ENCODE data around the gene SEC24C. TPM values are rescaled to one million over a fixed set of nuclear protein-coding genes. Genes with fewer than 3 reads are reported as not detected.

Gene SEC24C
- total RNA-seq, 1 experiment from 2014 or later = 113 TPM

DNA sequence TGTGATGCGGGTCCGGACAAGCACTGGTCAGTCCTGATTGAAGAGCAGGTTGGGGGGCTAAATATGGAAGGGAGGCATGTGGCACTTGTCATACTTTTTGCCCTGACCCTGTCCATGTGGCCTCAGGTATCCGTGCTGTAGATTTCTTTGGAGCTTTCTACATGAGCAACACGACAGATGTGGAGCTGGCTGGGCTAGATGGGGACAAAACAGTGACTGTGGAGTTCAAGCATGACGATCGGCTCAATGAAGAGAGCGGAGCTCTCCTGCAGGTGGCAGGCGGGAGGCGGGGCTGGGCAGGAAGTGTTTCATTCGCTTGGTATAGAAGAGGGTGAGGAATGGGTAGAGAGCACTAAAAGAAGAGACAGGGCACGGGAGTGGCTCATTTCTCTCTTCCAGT is 24.7 kb downstream of the SEC24C start:
- no TSS peak for BruUV-seq (replicated peaks)
- Histone ChIP-seq H3K27ac (ENCODE audit: low read length) (no peak overlapping the region), H3K9me3 (ENCODE audit: control insufficient read depth, insufficient read depth, low read depth, low read length) (no peaks in the 10 kb centered on the region), H3K36me3 (ENCODE audit: control insufficient read depth, insufficient read depth, low read length) (peaks cover 36% of the 10 kb centered on the region), H3K4me3 (ENCODE audit: low read depth in 2 of 2, low read length in 2 of 2) (no peak overlapping the region), H3K4me1 (ENCODE audit: control insufficient read depth, insufficient read depth, low read length) (peaks cover 13% of the 10 kb centered on the region), H3K27me3 (ENCODE audit: control insufficient read depth, insufficient read depth, low read length) (no peaks in the 10 kb centered on the region)
- DNase-seq (ENCODE audit: low read depth, low spot score) = no peak
- TF ChIP-seq TCF7L2 (IDR thresholded peaks at IDR 0.05; ENCODE audit: low read depth, low read length) = no peak
- TF ChIP-seq REST (IDR thresholded peaks at IDR 0.05; ENCODE audit: insufficient read depth in 1 of 2, low read depth in 2 of 2, low read length in 1 of 2) = no peak
- TF ChIP-seq, protein P1, sequence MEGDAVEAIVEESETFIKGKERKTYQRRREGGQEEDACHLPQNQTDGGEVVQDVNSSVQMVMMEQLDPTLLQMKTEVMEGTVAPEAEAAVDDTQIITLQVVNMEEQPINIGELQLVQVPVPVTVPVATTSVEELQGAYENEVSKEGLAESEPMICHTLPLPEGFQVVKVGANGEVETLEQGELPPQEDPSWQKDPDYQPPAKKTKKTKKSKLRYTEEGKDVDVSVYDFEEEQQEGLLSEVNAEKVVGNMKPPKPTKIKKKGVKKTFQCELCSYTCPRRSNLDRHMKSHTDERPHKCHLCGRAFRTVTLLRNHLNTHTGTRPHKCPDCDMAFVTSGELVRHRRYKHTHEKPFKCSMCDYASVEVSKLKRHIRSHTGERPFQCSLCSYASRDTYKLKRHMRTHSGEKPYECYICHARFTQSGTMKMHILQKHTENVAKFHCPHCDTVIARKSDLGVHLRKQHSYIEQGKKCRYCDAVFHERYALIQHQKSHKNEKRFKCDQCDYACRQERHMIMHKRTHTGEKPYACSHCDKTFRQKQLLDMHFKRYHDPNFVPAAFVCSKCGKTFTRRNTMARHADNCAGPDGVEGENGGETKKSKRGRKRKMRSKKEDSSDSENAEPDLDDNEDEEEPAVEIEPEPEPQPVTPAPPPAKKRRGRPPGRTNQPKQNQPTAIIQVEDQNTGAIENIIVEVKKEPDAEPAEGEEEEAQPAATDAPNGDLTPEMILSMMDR (IDR thresholded peaks at IDR 0.05) = no peak
- TF ChIP-seq SIN3A (IDR thresholded peaks at IDR 0.05; ENCODE audit: borderline replicate concordance, insufficient read depth, low read depth, low read length) = no peak
- no peak for TF ChIP-seq POLR2AphosphoS5 (IDR thresholded peaks at IDR 0.05; ENCODE audit: low read depth, low read length)
- CTCF ChIA-PET = interaction anchor here (1.0 kb wide), 1 partner anchor 115 kb away, joined by 3 read pairs; no protein-coding TSS in a partner anchor
- intact Hi-C loops (cut with micrococcal nuclease; ENCODE audit: unreplicated experiment) (no loop called here), in situ Hi-C loops (cut with HindIII; ENCODE audit: low pct_unique_long_range_greater_than_20kb, low sequenced_read_pairs) (no loop called here)
- POLR2A ChIA-PET = no interaction called here
- ATAC-seq = no peak

DNA sequence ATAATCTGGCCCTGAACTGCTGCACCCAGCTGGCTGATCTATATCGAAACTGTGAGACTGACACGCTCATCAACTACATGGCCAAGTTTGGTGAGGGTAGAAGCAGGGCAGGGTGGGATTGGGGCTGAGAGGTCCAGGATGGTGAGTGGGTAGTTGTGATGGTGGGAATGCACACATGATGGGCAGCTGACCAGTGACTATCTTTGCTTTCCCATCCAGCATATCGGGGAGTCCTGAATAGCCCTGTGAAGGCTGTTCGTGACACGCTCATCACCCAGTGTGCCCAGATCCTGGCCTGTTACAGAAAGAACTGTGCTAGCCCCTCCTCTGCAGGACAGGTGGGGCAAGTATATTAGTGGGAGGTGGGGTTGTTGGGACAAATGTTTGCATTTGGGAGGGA is 25.2 kb downstream of the SEC24C start:
- Histone ChIP-seq H3K9me3 (ENCODE audit: control insufficient read depth, insufficient read depth, low read depth, low read length) (no peaks in the 10 kb centered on the region), H3K36me3 (ENCODE audit: control insufficient read depth, insufficient read depth, low read length) (peaks cover 39% of the 10 kb centered on the region), H3K4me3 (ENCODE audit: low read depth in 2 of 2, low read length in 2 of 2) (no peak overlapping the region), H3K27ac (ENCODE audit: low read length) (no peak overlapping the region), H3K4me1 (ENCODE audit: control insufficient read depth, insufficient read depth, low read length) (peaks cover 17% of the 10 kb centered on the region), H3K27me3 (ENCODE audit: control insufficient read depth, insufficient read depth, low read length) (no peaks in the 10 kb centered on the region)
- BruUV-seq (replicated peaks) = no TSS peak
- ChIA-PET CTCF (interaction anchor here (1.0 to 1.2 kb wide), 2 partner anchors 25 to 116 kb away, joined by 3 read pairs; no protein-coding TSS in a partner anchor), POLR2A (no interaction called here)
- in situ Hi-C loops (cut with HindIII; ENCODE audit: low pct_unique_long_range_greater_than_20kb, low sequenced_read_pairs) (no loop called here), intact Hi-C loops (cut with micrococcal nuclease; ENCODE audit: unreplicated experiment) (no loop called here)
- no peak for ATAC-seq
- no peak for DNase-seq (ENCODE audit: low read depth, low spot score)
- TF ChIP-seq REST (IDR thresholded peaks at IDR 0.05; ENCODE audit: insufficient read depth in 1 of 2, low read depth in 2 of 2, low read length in 1 of 2) = no peak
- TF ChIP-seq, protein P1 (IDR thresholded peaks at IDR 0.05) = no peak
- no peak for TF ChIP-seq POLR2AphosphoS5 (IDR thresholded peaks at IDR 0.05; ENCODE audit: low read depth, low read length)
- no peak for TF ChIP-seq TCF7L2 (IDR thresholded peaks at IDR 0.05; ENCODE audit: low read depth, low read length)
- no peak for TF ChIP-seq SIN3A (IDR thresholded peaks at IDR 0.05; ENCODE audit: borderline replicate concordance, insufficient read depth, low read depth, low read length)

Measured in Panc1 (cell line).